ENCODE measurements around the gene HARS1. TPM values are rescaled to one million over a fixed set of nuclear protein-coding genes. Genes with fewer than 3 reads are reported as not detected.

Gene HARS1
- total RNA-seq, 2 donors from 2014 or later = 41.0 to 66.1 TPM

- H3K4me3 ChIP-seq = no peak overlapping the region
- H3K9ac ChIP-seq (ENCODE audit: low read depth in 2 of 2, low read length in 2 of 2) = no peak overlapping the region
- H3K27ac ChIP-seq = no peak overlapping the region
- H3K4me1 ChIP-seq = no peaks in the 10 kb centered on the region
- intact Hi-C loops (cut with DNase I) = no loop called here
- H3K9me3 ChIP-seq = no peaks in the 10 kb centered on the region
- H3K27me3 ChIP-seq = no peaks in the 10 kb centered on the region
- no peak for TF ChIP-seq CTCF (IDR thresholded peaks at IDR 0.05)
- no peak for DNase-seq
- H3K36me3 ChIP-seq = peaks cover 5% of the 10 kb centered on the region
These were observed 12.2 kb downstream of the HARS1 start for GRCh38 chr5:140678993-140679392.

GRCh38 chr5:140677947-140678346 is 13.2 kb downstream of the HARS1 start:
- intact Hi-C loops (cut with DNase I) = no loop called here
- TF ChIP-seq CTCF (IDR thresholded peaks at IDR 0.05) = no peak
- H3K9me3 ChIP-seq = no peaks in the 10 kb centered on the region
- H3K27ac ChIP-seq = no peak overlapping the region
- H3K27me3 ChIP-seq = no peaks in the 10 kb centered on the region
- H3K36me3 ChIP-seq = peaks cover 5% of the 10 kb centered on the region
- H3K4me3 ChIP-seq = no peak overlapping the region
- no peak overlapping the region for H3K9ac ChIP-seq (ENCODE audit: low read depth in 2 of 2, low read length in 2 of 2)
- DNase-seq = no peak
- H3K4me1 ChIP-seq = no peaks in the 10 kb centered on the region

- intact Hi-C loops (cut with DNase I) = no loop called here
- Histone ChIP-seq H3K36me3 (peaks cover under 1% of the 10 kb centered on the region), H3K27ac (no peak overlapping the region), H3K9ac (ENCODE audit: low read depth in 2 of 2, low read length in 2 of 2) (no peak overlapping the region), H3K27me3 (no peaks in the 10 kb centered on the region), H3K9me3 (no peaks in the 10 kb centered on the region), H3K4me3 (no peak overlapping the region), H3K4me1 (no peaks in the 10 kb centered on the region)
- DNase-seq = no peak
- TF ChIP-seq CTCF (IDR thresholded peaks at IDR 0.05) = no peak
These were observed 16.5 kb downstream of the HARS1 start for GRCh38 chr5:140674629-140675028.

DNA sequence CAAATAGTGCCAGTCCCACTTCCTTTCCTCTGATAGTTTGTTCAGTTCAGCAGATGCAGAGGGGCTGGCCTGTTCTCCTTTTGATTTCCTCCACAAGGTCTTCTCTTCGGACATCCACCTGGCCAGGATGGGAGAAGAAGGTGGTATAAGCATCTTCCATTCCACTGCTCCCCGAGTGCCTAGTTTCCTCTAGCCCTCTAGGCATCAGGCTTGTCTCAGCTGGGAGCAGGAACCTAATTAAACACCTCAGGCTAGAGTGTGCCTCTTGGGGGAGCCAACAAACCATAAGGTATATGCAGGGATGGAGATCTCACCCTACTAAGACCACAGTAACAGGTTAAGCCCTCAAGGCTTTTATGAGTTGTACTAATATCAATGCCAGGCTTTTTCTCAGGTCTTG is 17.0 kb downstream of the HARS1 start:
- intact Hi-C loops (cut with DNase I) = no loop called here
- H3K4me1 ChIP-seq = no peaks in the 10 kb centered on the region
- H3K27me3 ChIP-seq = no peaks in the 10 kb centered on the region
- H3K27ac ChIP-seq = no peak overlapping the region
- no peak for TF ChIP-seq CTCF (IDR thresholded peaks at IDR 0.05)
- DNase-seq = no peak
- no peak overlapping the region for H3K9ac ChIP-seq (ENCODE audit: low read depth in 2 of 2, low read length in 2 of 2)
- peaks cover 5% of the 10 kb centered on the region for H3K36me3 ChIP-seq
- H3K4me3 ChIP-seq = no peak overlapping the region
- no peaks in the 10 kb centered on the region for H3K9me3 ChIP-seq

DNA sequence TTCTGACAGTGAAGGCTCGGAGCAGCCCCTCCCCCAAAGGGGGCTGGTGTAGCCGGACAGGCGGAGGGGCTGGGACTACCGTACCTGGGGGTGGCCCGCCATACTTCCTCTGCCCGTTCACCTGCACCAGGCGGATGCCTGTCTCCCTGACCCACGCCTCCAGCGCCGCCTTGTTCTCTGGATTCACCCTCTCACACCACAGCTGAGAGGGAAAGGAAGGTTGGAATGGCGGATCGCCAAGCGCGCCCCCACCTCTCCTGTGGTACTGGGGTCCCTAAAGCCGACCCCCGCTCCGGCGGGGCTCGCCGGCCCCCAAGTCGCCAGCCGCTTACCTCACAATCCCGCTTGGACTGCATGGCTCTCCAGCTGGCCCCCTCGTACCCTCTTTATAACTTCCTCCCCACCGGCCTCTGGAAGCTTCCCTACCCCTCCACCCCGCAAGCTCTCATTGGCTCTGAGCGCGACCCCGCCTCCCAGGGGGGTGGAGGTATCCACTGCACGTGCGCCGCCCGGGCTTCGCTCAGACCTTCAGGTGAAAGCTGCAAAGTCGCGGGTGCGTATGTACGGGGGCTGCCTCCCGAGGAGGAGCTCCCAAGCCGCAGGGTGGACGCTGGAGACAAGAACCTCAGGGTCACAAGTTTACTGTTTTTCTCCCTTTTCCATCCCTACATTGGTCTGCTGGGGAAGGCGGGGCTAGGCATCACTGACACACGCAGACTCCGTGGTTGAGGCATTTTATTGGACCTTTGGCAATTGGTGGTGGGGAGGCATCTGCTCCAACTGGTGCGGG is 17.8 kb downstream of the HARS1 start, which contains the start of gene DND1:
Gene DND1, minus strand, starts transcription at position 390 of the 790 bp plus-strand sequence. Its CDS starts 34 bp downstream, at position 356.
- TF ChIP-seq CTCF (IDR thresholded peaks at IDR 0.05) = no peak
- Histone ChIP-seq H3K36me3 (peaks cover 11% of the 10 kb centered on the region), H3K4me3 (no peak within 1 kb of the TSS), H3K9ac (ENCODE audit: low read depth in 2 of 2, low read length in 2 of 2) (no peak within 1 kb of the TSS), H3K4me1 (no peaks in the 10 kb centered on the region), H3K27ac (no peak within 1 kb of the TSS), H3K9me3 (no peaks in the 10 kb centered on the region), H3K27me3 (no peaks in the 10 kb centered on the region)
- no peak for DNase-seq
- intact Hi-C loops (cut with DNase I) = no loop called here

Data from colonic mucosa (tissue), 4 donors.